Mucosa of stomach (tissue), 1 donor: Measurements from ENCODE around the gene DKK2.

Source experiments
- H3K27me3 ChIP-seq: one replicate; pipeline ENCODE4 v1.7.0; 2013; ENCODE audit warnings: mild to moderate bottlenecking, low read length; ENCODE audit not compliant: control insufficient read depth, insufficient read depth
- H3K36me3 ChIP-seq: one replicate; pipeline ENCODE4 v1.7.0; 2013; ENCODE audit warnings: low read length; ENCODE audit not compliant: control insufficient read depth, insufficient read depth
- H3K4me1 ChIP-seq: one replicate; pipeline ENCODE4 v1.7.0; 2013; ENCODE audit warnings: mild to moderate bottlenecking, low read length; ENCODE audit not compliant: control insufficient read depth, insufficient read depth
- H3K4me3 ChIP-seq: one replicate; pipeline ENCODE4 v1.7.0; 2013; ENCODE audit warnings: low read length
- H3K9ac ChIP-seq: one replicate; pipeline ENCODE4 v1.7.0; 2013; ENCODE audit warnings: mild to moderate bottlenecking, low read length, moderate library complexity
- H3K9me3 ChIP-seq: one replicate; pipeline ENCODE4 v1.7.0; 2013; ENCODE audit warnings: mild to moderate bottlenecking, low read length, moderate library complexity; ENCODE audit not compliant: control insufficient read depth
- donor health status: Pancreatic carcinoma.

Gene DKK2

GRCh38 chr4:106893395-106893881 lies 142.7 kb downstream of the DKK2 start:
- H3K36me3 ChIP-seq = no peaks in the 10 kb centered on the region
- H3K4me1 ChIP-seq = no peaks in the 10 kb centered on the region
- no peaks in the 10 kb centered on the region for H3K27me3 ChIP-seq
- no peak overlapping the region for H3K4me3 ChIP-seq
- H3K9me3 ChIP-seq = no peaks in the 10 kb centered on the region
- no peak overlapping the region for H3K9ac ChIP-seq

- no peaks in the 10 kb centered on the region for H3K27me3 ChIP-seq
- no peak overlapping the region for H3K4me3 ChIP-seq
- no peaks in the 10 kb centered on the region for H3K9me3 ChIP-seq
- H3K9ac ChIP-seq = no peak overlapping the region
- no peaks in the 10 kb centered on the region for H3K4me1 ChIP-seq
- no peaks in the 10 kb centered on the region for H3K36me3 ChIP-seq
These were observed 143.3 kb downstream of the DKK2 start for GRCh38 chr4:106892786-106893185.

- Histone ChIP-seq H3K9me3 (no peaks in the 10 kb centered on the region), H3K9ac (no peak overlapping the region), H3K27me3 (no peaks in the 10 kb centered on the region), H3K36me3 (no peaks in the 10 kb centered on the region), H3K4me3 (no peak overlapping the region), H3K4me1 (no peaks in the 10 kb centered on the region)
These were observed 160.8 kb downstream of the DKK2 start for GRCh38 chr4:106875340-106875739.
